ENCODE data around the gene PPP1R2. TPM values are rescaled to one million over a fixed set of nuclear protein-coding genes. Genes with fewer than 3 reads are reported as not detected.

The PPP1R2 gene
- total and polyA plus RNA-seq, 9 of the 15 experiments (the other 6 are each of a cell fraction or from before 2014, with no cell fraction given), result 9.4 to 115 (median 40.3) TPM

DNA sequence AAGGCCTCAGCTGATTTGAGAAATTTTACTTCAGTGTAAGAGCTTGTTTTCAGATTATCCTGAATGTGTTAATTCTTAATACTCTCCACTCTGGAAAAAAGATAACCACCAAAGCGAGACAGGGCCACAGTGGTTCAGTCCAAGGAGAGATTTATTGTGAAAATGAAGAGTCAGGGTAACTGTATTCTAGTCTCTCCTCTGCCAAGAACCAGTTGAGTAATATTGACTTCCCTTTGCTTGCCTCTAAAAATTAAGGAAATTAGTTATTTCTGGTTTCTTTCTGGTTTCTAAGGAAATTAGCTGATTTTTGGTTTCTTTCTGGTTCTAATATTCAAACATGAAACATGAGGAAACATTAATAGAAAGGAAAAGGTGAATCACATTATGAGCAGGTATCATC lies 34.9 kb downstream of the PPP1R2 start:
- 36% methylated on average over 1 of the region's 1 CpG for WGBS (ENCODE audit: insufficient coverage, low coverage, missing lambda C conversion rate)
- no peak overlapping the region for H3K4me3 ChIP-seq
- 0 out of 3 replicates have a peak, but pooled peaks cover 7% of the 10 kb centered on the region for H3K36me3 ChIP-seq (ENCODE audit: control insufficient read depth, insufficient read depth, low read length)
- no peaks in the 10 kb centered on the region for H3K9me3 ChIP-seq (replicated peaks; ENCODE audit: control insufficient read depth, insufficient read depth, low read depth, low read length)
- no peak overlapping the region for H3K27ac ChIP-seq (ENCODE audit: extremely low read depth, low read depth, low read length)
- H3K4me1 ChIP-seq (replicated peaks in 1 of 2; ENCODE audit: control insufficient read depth in 2 of 2, insufficient read depth in 2 of 2, low read length in 2 of 2), result no peaks in the 10 kb centered on the region
- H3K9ac ChIP-seq (ENCODE audit: insufficient read depth in 1 of 2, low read depth in 2 of 2, low read length in 2 of 2), result no peak overlapping the region
- no TSS peak for BruUV-seq (replicated peaks)
- H3K9me1 ChIP-seq (ENCODE audit: control insufficient read depth, insufficient read depth, low read length), result no peaks in the 10 kb centered on the region
- ATAC-seq (no peak), DNase-seq (ENCODE audit: extremely low read depth in 1 of 4, low spot score in 3 of 4) (no peak), FAIRE-seq (no peak)
- H3K4me2 ChIP-seq (ENCODE audit: insufficient read depth, low read length), result no peak overlapping the region
- no peaks in the 10 kb centered on the region for H3K79me2 ChIP-seq (ENCODE audit: control insufficient read depth, insufficient read depth, low read length)
- H2AFZ ChIP-seq (ENCODE audit: low read depth, low read length), result no peak overlapping the region
- H3K27me3 ChIP-seq (ENCODE audit: control insufficient read depth in 2 of 2, insufficient read depth in 2 of 2, low read length in 2 of 2), result no peaks in the 10 kb centered on the region
- no peaks in the 10 kb centered on the region for H4K20me1 ChIP-seq (replicated peaks; ENCODE audit: control insufficient read depth, insufficient read depth, low read length)
- CTCF ChIA-PET (ENCODE audit: low intra/inter-chr PET ratio), result no interaction called here
- POLR2A ChIA-PET, result interaction anchor here (1.1 kb wide), 1 partner anchor 249 kb away, joined by 3 read pairs; no protein-coding TSS in a partner anchor
- intact Hi-C loops (cut with micrococcal nuclease), result no loop called here
- in situ Hi-C loops (cut with MboI), result no loop called here
- TF ChIP-seq CREB1 (IDR thresholded peaks at IDR 0.05) (no peak), CREB1 (CRISPR knock-in tag; IDR thresholded peaks at IDR 0.05) (no peak), SMAD3 (CRISPR knock-in tag; conservative IDR thresholded peaks at IDR 0.05) (no peak)
- TF ChIP-seq, protein P1, sequence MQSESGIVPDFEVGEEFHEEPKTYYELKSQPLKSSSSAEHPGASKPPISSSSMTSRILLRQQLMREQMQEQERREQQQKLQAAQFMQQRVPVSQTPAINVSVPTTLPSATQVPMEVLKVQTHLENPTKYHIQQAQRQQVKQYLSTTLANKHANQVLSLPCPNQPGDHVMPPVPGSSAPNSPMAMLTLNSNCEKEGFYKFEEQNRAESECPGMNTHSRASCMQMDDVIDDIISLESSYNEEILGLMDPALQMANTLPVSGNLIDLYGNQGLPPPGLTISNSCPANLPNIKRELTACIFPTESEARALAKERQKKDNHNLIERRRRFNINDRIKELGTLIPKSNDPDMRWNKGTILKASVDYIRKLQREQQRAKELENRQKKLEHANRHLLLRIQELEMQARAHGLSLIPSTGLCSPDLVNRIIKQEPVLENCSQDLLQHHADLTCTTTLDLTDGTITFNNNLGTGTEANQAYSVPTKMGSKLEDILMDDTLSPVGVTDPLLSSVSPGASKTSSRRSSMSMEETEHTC (IDR thresholded peaks at IDR 0.05), result no peak
- TF ChIP-seq, protein P2, sequence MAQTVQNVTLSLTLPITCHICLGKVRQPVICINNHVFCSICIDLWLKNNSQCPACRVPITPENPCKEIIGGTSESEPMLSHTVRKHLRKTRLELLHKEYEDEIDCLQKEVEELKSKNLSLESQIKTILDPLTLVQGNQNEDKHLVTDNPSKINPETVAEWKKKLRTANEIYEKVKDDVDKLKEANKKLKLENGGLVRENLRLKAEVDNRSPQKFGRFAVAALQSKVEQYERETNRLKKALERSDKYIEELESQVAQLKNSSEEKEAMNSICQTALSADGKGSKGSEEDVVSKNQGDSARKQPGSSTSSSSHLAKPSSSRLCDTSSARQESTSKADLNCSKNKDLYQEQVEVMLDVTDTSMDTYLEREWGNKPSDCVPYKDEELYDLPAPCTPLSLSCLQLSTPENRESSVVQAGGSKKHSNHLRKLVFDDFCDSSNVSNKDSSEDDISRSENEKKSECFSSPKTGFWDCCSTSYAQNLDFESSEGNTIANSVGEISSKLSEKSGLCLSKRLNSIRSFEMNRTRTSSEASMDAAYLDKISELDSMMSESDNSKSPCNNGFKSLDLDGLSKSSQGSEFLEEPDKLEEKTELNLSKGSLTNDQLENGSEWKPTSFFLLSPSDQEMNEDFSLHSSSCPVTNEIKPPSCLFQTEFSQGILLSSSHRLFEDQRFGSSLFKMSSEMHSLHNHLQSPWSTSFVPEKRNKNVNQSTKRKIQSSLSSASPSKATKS (CRISPR knock-in tag; IDR thresholded peaks at IDR 0.05), result no peak

All from K562 (cell line).